MCF 10A (cell line): ENCODE results near the gene RIBC1. TPM values are rescaled to one million over a fixed set of nuclear protein-coding genes. Genes with fewer than 3 reads are reported as not detected.

Experiments used
- BruUV-seq: library from RNA; stranded (reverse); fragments of 400-500 nt; replicated peaks from 2 replicates; lab custom pipeline; 2021; lab: Mats Ljungman, UMichigan
- CTCF ChIA-PET: fragments of 300-600 bp; sonication (Branson Sonifier 250); formaldehyde crosslinking; extraction: SDS; loops from one replicate; lab custom pipeline; 2021; ENCODE audit warnings: antibody characterized with exemption, inconsistent platforms; lab: Yijun Ruan, JAX
- POLR2A ChIA-PET: fragments of 300-600, 350-650 bp; sonication (Branson Sonifier 250); formaldehyde crosslinking; extraction: SDS; loops from one replicate; lab custom pipeline; 2020; ENCODE audit warnings: antibody characterized with exemption, inconsistent platforms; lab: Yijun Ruan, JAX
- DNase-seq: peaks from one replicate; pipeline ENCODE4 v3.0.0-alpha.2; 2018; ENCODE audit not compliant: unreplicated experiment
- H3K27ac Mint-ChIP-seq: one replicate; pipeline ENCODE4 v1.8.0; 2022; ENCODE audit warnings: mild to moderate bottlenecking, low read depth, mixed read lengths; ENCODE audit not compliant: unreplicated experiment
- H3K27me3 Mint-ChIP-seq: one replicate; pipeline ENCODE4 v1.8.0; 2022; ENCODE audit warnings: mixed read lengths; ENCODE audit not compliant: insufficient read depth, unreplicated experiment
- H3K36me3 Mint-ChIP-seq: one replicate; pipeline ENCODE4 v1.8.0; 2022; ENCODE audit warnings: mild to moderate bottlenecking, moderate library complexity, mixed read lengths; ENCODE audit not compliant: insufficient read depth, unreplicated experiment
- H3K4me1 Mint-ChIP-seq: one replicate; pipeline ENCODE4 v1.8.0; 2022; ENCODE audit warnings: mixed read lengths; ENCODE audit not compliant: insufficient read depth, unreplicated experiment
- H3K4me3 Mint-ChIP-seq: one replicate; pipeline ENCODE4 v1.8.0; 2022; ENCODE audit warnings: mild to moderate bottlenecking, moderate library complexity, mixed read lengths; ENCODE audit not compliant: unreplicated experiment
- H3K9me3 Mint-ChIP-seq: one replicate; pipeline ENCODE4 v1.8.0; 2022; ENCODE audit warnings: mixed read lengths; ENCODE audit not compliant: unreplicated experiment
- intact Hi-C: fragments of 100-400 bp; cut with micrococcal nuclease; formaldehyde crosslinking; loops from 2 replicates; pipeline ENCODE4 v1.14.1; 2022
- total RNA-seq: library from RNA; stranded (reverse); gene quantifications from 2 replicates; pipeline ENCODE4 v1.2.3, GENCODE V29; 2022
- TF ChIP-seq, protein P1 (sequence below): fragments of 200-600 bp; IDR thresholded peaks from one replicate; pipeline ENCODE4 v1.8.0; 2022; ENCODE audit warnings: antibody characterized with exemption, mild to moderate bottlenecking; ENCODE audit not compliant: unreplicated experiment

The RIBC1 gene
- total RNA-seq, 1 experiment from 2014 or later: 0.82 TPM

GRCh38 chrX:53376888-53377287, 45.8 kb upstream of the RIBC1 start:
- no peak for DNase-seq
- TF ChIP-seq, protein P1, sequence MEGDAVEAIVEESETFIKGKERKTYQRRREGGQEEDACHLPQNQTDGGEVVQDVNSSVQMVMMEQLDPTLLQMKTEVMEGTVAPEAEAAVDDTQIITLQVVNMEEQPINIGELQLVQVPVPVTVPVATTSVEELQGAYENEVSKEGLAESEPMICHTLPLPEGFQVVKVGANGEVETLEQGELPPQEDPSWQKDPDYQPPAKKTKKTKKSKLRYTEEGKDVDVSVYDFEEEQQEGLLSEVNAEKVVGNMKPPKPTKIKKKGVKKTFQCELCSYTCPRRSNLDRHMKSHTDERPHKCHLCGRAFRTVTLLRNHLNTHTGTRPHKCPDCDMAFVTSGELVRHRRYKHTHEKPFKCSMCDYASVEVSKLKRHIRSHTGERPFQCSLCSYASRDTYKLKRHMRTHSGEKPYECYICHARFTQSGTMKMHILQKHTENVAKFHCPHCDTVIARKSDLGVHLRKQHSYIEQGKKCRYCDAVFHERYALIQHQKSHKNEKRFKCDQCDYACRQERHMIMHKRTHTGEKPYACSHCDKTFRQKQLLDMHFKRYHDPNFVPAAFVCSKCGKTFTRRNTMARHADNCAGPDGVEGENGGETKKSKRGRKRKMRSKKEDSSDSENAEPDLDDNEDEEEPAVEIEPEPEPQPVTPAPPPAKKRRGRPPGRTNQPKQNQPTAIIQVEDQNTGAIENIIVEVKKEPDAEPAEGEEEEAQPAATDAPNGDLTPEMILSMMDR: no peak
- intact Hi-C loops: no loop called here
- no peak overlapping the region for H3K27ac Mint-ChIP-seq
- no peaks in the 10 kb centered on the region for H3K9me3 Mint-ChIP-seq
- ChIA-PET POLR2A (interaction anchor here (0.7 kb wide), 1 partner anchor 146 kb away, joined by 3 read pairs; no protein-coding TSS in a partner anchor), CTCF (interaction anchor here (0.5 to 1.3 kb wide), 6 partner anchors 11 to 388 kb away, joined by 3 to 4 read pairs (median 3); no protein-coding TSS in a partner anchor)
- no peaks in the 10 kb centered on the region for H3K4me1 Mint-ChIP-seq
- H3K36me3 Mint-ChIP-seq: peaks cover 27% of the 10 kb centered on the region
- no peaks in the 10 kb centered on the region for H3K27me3 Mint-ChIP-seq
- BruUV-seq: no TSS peak
- no peak overlapping the region for H3K4me3 Mint-ChIP-seq

DNA sequence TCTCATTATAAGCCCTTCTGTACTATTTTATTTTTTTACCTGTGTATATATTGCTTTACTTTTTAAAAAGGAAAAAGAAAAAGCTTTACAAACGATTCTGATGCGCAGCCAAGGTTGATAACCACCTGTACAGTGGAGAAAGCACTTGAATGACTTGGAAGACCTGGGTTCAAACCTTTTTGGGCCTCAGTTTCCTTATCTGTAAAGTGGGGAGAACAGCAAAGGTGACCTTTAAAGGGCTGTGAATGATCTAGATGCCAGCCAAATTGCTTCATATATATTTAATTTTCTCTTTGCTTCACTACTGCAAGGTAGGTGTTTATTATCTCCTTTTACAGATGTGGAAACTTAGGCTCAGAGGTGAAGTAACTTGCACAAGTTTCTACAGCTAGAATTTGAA, 45.2 kb upstream of the RIBC1 start:
- ChIA-PET POLR2A (interaction anchor here (0.7 kb wide), 1 partner anchor 146 kb away, joined by 3 read pairs; no protein-coding TSS in a partner anchor), CTCF (interaction anchor here (0.6 to 1.1 kb wide), 3 partner anchors 56 to 307 kb away, joined by 3 to 4 read pairs (median 3); no protein-coding TSS in a partner anchor)
- H3K27me3 Mint-ChIP-seq: no peaks in the 10 kb centered on the region
- intact Hi-C loops: no loop called here
- TF ChIP-seq, protein P1: no peak
- H3K9me3 Mint-ChIP-seq: no peaks in the 10 kb centered on the region
- H3K4me3 Mint-ChIP-seq: no peak overlapping the region
- H3K36me3 Mint-ChIP-seq: peaks cover 22% of the 10 kb centered on the region
- no peak overlapping the region for H3K27ac Mint-ChIP-seq
- DNase-seq: no peak
- no TSS peak for BruUV-seq
- no peaks in the 10 kb centered on the region for H3K4me1 Mint-ChIP-seq

DNA sequence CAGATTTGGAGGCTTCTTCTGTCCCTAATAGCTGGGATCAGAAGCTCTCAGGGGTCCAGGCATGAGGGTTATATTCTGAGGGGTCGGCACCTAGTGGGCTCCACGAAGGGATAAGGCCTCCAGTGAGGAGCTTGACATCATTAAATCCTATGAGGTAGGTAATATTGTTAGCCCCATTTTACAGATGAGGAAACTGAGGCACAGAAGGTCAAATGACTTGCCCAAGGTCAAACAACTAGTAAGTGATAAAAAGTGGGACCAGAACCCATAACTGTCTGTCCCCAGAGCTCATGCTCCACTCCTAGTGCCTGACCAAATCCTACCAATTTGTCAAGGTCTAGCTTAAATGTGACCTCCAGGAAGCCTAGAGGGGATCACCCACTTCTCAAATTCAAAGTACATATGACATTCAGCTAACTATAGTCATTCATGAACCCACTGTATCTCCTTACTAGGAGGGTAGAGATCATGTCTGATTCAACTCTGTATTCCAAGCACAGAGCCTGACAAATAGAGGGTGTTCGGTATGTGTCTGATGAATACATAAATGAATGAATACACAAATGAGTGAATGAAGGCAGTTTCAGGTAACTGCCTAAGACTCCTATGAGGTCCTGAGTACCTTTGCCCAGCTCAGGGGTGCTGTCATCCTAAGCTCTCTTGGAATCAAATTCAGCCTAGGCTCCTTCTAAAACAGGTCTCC, 43.5 kb upstream of the RIBC1 start:
- CTCF ChIA-PET: interaction anchor here (0.7 to 2.1 kb wide), 5 partner anchors 49 to 615 kb away, joined by 3 to 9 read pairs (median 3); no protein-coding TSS in a partner anchor

GRCh38 chrX:53379747-53380146, 42.9 kb upstream of the RIBC1 start:
- no peaks in the 10 kb centered on the region for H3K4me1 Mint-ChIP-seq
- intact Hi-C loops: no loop called here
- H3K27me3 Mint-ChIP-seq: no peaks in the 10 kb centered on the region
- TF ChIP-seq, protein P1: no peak
- no TSS peak for BruUV-seq
- ChIA-PET CTCF (interaction anchor here (1.3 to 2.1 kb wide), 2 partner anchors 62 to 309 kb away, joined by 3 to 9 read pairs; no protein-coding TSS in a partner anchor), POLR2A (no interaction called here)
- DNase-seq: no peak
- no peak overlapping the region for H3K4me3 Mint-ChIP-seq
- no peak overlapping the region for H3K27ac Mint-ChIP-seq
- peaks cover 42% of the 10 kb centered on the region for H3K36me3 Mint-ChIP-seq
- H3K9me3 Mint-ChIP-seq: no peaks in the 10 kb centered on the region

More for the DNA sequence above, 43.5 kb upstream of the RIBC1 start:
- Mint-ChIP-seq H3K9me3 (no peaks in the 10 kb centered on the region), H3K27me3 (no peaks in the 10 kb centered on the region), H3K4me1 (no peaks in the 10 kb centered on the region), H3K4me3 (no peak overlapping the region), H3K27ac (no peak overlapping the region), H3K36me3 (peaks cover 36% of the 10 kb centered on the region)
- no peak for DNase-seq
- TF ChIP-seq, protein P1: no peak
- intact Hi-C loops: no loop called here
- POLR2A ChIA-PET: no interaction called here
- no TSS peak for BruUV-seq
